ENCODE results near the gene GALNT18. TPM values are rescaled to one million over a fixed set of nuclear protein-coding genes. Genes with fewer than 3 reads are reported as not detected.

Gene GALNT18
- total RNA-seq, 1 experiment from 2014 or later = not detected

DNA sequence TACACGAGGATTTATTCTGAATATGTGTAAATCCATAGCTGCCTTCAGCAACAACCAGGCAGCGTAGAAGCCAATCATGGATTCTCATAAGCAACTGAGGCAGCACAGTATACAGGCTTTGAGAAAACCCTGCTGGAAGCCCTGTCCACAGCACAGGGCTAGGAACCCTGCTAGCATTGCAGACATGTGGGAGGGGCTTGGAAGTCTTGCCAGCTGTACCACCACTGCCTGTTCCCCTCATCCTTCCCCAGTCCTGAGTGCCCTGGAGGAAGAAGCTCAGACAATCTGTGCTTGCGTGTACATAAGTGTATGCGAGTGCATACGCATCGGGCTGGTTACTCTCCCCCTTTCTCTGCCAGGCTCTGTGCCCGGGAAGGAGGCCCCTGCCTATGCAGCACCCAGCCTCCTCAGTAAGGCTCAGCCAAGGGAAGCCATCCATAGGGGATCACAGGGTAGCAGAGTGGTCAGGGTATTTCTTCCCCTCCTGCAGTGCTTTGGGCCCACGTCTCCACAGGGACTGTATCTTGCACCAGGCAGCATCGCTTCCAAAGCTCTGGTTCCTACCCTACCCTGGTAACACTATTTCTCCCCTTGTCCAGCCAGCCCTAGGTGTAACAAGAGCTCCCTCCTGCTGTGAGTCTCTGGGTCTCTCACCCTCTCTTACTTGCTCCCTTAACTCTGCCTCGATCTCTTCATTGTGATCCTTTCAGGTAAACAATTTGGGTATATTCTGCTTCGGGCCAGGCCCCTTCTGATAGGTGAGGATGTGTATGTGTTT is 90.5 kb downstream of the GALNT18 start:
- no peaks in the 10 kb centered on the region for H3K36me3 ChIP-seq (ENCODE audit: low read depth)

DNA sequence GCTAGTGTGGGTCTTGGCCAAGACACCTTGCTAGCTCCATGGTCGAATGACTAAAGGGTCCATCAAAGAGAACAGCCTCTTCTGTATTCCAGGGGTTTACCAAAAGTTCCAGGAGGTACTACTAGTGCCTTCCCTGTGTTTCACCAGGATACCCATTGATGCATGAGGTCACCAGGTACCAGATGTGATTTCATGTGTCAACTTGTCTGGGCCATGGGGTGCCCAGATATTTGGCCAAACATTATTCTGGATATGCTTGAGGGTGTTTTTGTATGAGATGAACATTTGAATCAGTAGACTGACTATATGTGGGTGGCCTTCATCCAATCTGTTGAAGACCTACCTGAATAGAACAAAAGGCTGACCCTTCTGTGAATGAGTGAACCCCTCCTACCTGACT is 92.8 kb downstream of the GALNT18 start:
- Histone ChIP-seq H4K20me1 (ENCODE audit: insufficient read depth) (no peaks in the 10 kb centered on the region), H3K9me3 (ENCODE audit: insufficient read depth, low read depth) (no peaks in the 10 kb centered on the region), H3F3A (ENCODE audit: insufficient read depth, low read depth) (no peaks in the 10 kb centered on the region), H3K79me2 (ENCODE audit: low read depth) (no peaks in the 10 kb centered on the region), H3K9me2 (ENCODE audit: insufficient read depth) (no peaks in the 10 kb centered on the region), H3K27ac (no peak overlapping the region), H2AFZ (no peak overlapping the region), H3K4me3 (no peak overlapping the region), H3K4me2 (no peak overlapping the region), H3K36me3 (ENCODE audit: low read depth) (no peaks in the 10 kb centered on the region), H3K27me3 (ENCODE audit: insufficient read depth, low read depth) (peaks cover 19% of the 10 kb centered on the region), H3K4me1 (replicated peaks; ENCODE audit: insufficient read depth) (no peaks in the 10 kb centered on the region)
- BruUV-seq (replicated peaks) = no TSS peak
- ChIA-PET POLR2A (ENCODE audit: unreplicated experiment) (no interaction called here), CTCF (interaction anchor here (0.5 kb wide), 1 partner anchor 218 kb away, joined by 3 read pairs; no protein-coding TSS in a partner anchor)
- no peak for DNase-seq
- no peak for TF ChIP-seq EZH2 (IDR thresholded peaks at IDR 0.05; ENCODE audit: low read depth)
- no peak for TF ChIP-seq CTCF (conservative IDR thresholded peaks at IDR 0.05)
- intact Hi-C loops (cut with micrococcal nuclease; ENCODE audit: unreplicated experiment) = no loop called here

More for the DNA sequence above, 90.5 kb downstream of the GALNT18 start:
- Histone ChIP-seq H3K4me2 (no peak overlapping the region), H3K4me1 (replicated peaks; ENCODE audit: insufficient read depth) (no peaks in the 10 kb centered on the region), H3F3A (ENCODE audit: insufficient read depth, low read depth) (no peaks in the 10 kb centered on the region), H3K27me3 (ENCODE audit: insufficient read depth, low read depth) (peaks cover 12% of the 10 kb centered on the region), H3K9me3 (ENCODE audit: insufficient read depth, low read depth) (no peaks in the 10 kb centered on the region), H3K79me2 (ENCODE audit: low read depth) (no peaks in the 10 kb centered on the region), H3K4me3 (no peak overlapping the region), H3K27ac (no peak overlapping the region), H2AFZ (no peak overlapping the region), H3K9me2 (ENCODE audit: insufficient read depth) (no peaks in the 10 kb centered on the region), H4K20me1 (ENCODE audit: insufficient read depth) (no peaks in the 10 kb centered on the region)
- CTCF ChIA-PET = no interaction called here
- TF ChIP-seq CTCF (conservative IDR thresholded peaks at IDR 0.05) (no peak), EZH2 (IDR thresholded peaks at IDR 0.05; ENCODE audit: low read depth) (no peak)
- POLR2A ChIA-PET (ENCODE audit: unreplicated experiment) = no interaction called here
- intact Hi-C loops (cut with micrococcal nuclease; ENCODE audit: unreplicated experiment) = no loop called here
- BruUV-seq (replicated peaks) = no TSS peak
- no peak for DNase-seq

GRCh38 chr11:11525283-11525682 is 96.5 kb downstream of the GALNT18 start:
- intact Hi-C loops (cut with micrococcal nuclease; ENCODE audit: unreplicated experiment) = no loop called here
- Histone ChIP-seq H2AFZ (no peak overlapping the region), H3K4me1 (replicated peaks; ENCODE audit: insufficient read depth) (no peaks in the 10 kb centered on the region), H3K27ac (no peak overlapping the region), H3K4me3 (no peak overlapping the region), H3K4me2 (no peak overlapping the region), H4K20me1 (ENCODE audit: insufficient read depth) (no peaks in the 10 kb centered on the region), H3F3A (ENCODE audit: insufficient read depth, low read depth) (no peaks in the 10 kb centered on the region), H3K27me3 (ENCODE audit: insufficient read depth, low read depth) (peaks cover 43% of the 10 kb centered on the region), H3K9me3 (ENCODE audit: insufficient read depth, low read depth) (no peaks in the 10 kb centered on the region), H3K79me2 (ENCODE audit: low read depth) (no peaks in the 10 kb centered on the region), H3K36me3 (ENCODE audit: low read depth) (no peaks in the 10 kb centered on the region), H3K9me2 (ENCODE audit: insufficient read depth) (no peaks in the 10 kb centered on the region)
- DNase-seq = no peak
- TF ChIP-seq CTCF (conservative IDR thresholded peaks at IDR 0.05) = no peak
- TF ChIP-seq EZH2 (IDR thresholded peaks at IDR 0.05; ENCODE audit: low read depth) = no peak
- BruUV-seq (replicated peaks) = no TSS peak
- ChIA-PET POLR2A (ENCODE audit: unreplicated experiment) (no interaction called here), CTCF (no interaction called here)
